B cell (primary cell): ENCODE results near the gene GLIPR2. TPM values are rescaled to one million over a fixed set of nuclear protein-coding genes. Genes with fewer than 3 reads are reported as not detected.

Source experiments
- ATAC-seq: fragments of 200-7000 bp; cut with Tn5 transposase; one replicate; pipeline ENCODE4 v1.10.0; 2021; ENCODE audit warnings: low read depth, mild to moderate bottlenecking, moderate number of reproducible peaks, moderate library complexity
- CTCF ChIA-PET: fragments of 350-600 bp; sonication (Branson Sonifier 250); formaldehyde crosslinking; loops from one replicate; lab custom pipeline; 2021; ENCODE audit warnings: antibody characterized with exemption, inconsistent platforms; lab: Charles Lee
- POLR2A ChIA-PET: fragments of 350-600 bp; sonication (Branson Sonifier 250); formaldehyde crosslinking; loops from one replicate; lab custom pipeline; 2021; ENCODE audit warnings: antibody characterized with exemption; lab: Charles Lee
- DNase-seq: peaks from one replicate; pipeline ENCODE4 v3.0.0; 2013
- H2AFZ ChIP-seq: 2 replicates; pipeline ENCODE4 v1.6.1; 2012; ENCODE audit warnings: mild to moderate bottlenecking, low read depth, low read length; ENCODE audit not compliant: insufficient read depth, poor library complexity, severe bottlenecking
- H3K27ac ChIP-seq, 2 donors: 1 replicate in 1 of 2; 2 replicates in 1 of 2; pipeline ENCODE4 v1.5.1; 2012 to 2013; ENCODE audit warnings: low read length in 2 of 2, mild to moderate bottlenecking in 2 of 2, moderate library complexity in 1 of 2
- H3K27me3 ChIP-seq, 4 experiments: fragments of 200-600 bp in 1 of 4; sonication (generic) in 1 of 4; replicated peaks in 1 of 4; 1 replicate in 2 of 4; 2 replicates in 2 of 4; pipeline versions ENCODE4 v1.6.1 to v1.7.0; 2013 to 2016; ENCODE audit warnings: low read length in 3 of 4, mild to moderate bottlenecking in 2 of 4, mixed read lengths in 1 of 4, moderate library complexity in 1 of 4; ENCODE audit not compliant: insufficient read depth in 4 of 4, control insufficient read depth in 3 of 4; ENCODE audit errors: control extremely low read depth in 1 of 4
- H3K36me3 ChIP-seq, 2 experiments: replicated peaks in 1 of 2; 1 replicate in 1 of 2; 2 replicates in 1 of 2; pipeline versions ENCODE4 v1.6.1 to v1.7.1; 2013; ENCODE audit warnings: low read length in 1 of 2; ENCODE audit not compliant: insufficient read depth in 2 of 2, control insufficient read depth in 1 of 2; ENCODE audit errors: control extremely low read depth in 1 of 2, extremely low read depth in 1 of 2
- H3K4me1 ChIP-seq, 2 donors: fragments of 200-600 bp in 1 of 2; sonication (generic) in 1 of 2; 1 replicate in 1 of 2; 2 replicates in 1 of 2; pipeline versions ENCODE4 v1.5.1 to v1.6.1; 2013 to 2017; ENCODE audit warnings: low read length in 2 of 2; ENCODE audit not compliant: control insufficient read depth in 2 of 2, insufficient read depth in 2 of 2
- H3K4me2 ChIP-seq: replicated peaks from 2 replicates; pipeline ENCODE3; 2012; ENCODE audit warnings: mild to moderate bottlenecking, low read depth, low read length; ENCODE audit not compliant: poor library complexity, severe bottlenecking
- H3K4me3 ChIP-seq, 5 experiments: fragments of 200-600 bp in 1 of 5; sonication (generic) in 1 of 5; 1 replicate in 3 of 5; 2 replicates in 2 of 5; pipeline versions ENCODE4 v1.5.1 to v1.7.0; 2011 to 2016; ENCODE audit warnings: low read length in 4 of 5, mild to moderate bottlenecking in 4 of 5, low read depth in 2 of 5, control low read depth in 1 of 5, moderate library complexity in 1 of 5; ENCODE audit not compliant: insufficient read depth in 1 of 5; ENCODE audit errors: control extremely low read depth in 1 of 5, extremely low read depth in 1 of 5
- H3K79me2 ChIP-seq: fragments of 200-600 bp; sonication (generic); one replicate; pipeline ENCODE4 v1.6.0; 2016; ENCODE audit warnings: low read length; ENCODE audit not compliant: control insufficient read depth, insufficient read depth
- H3K9ac ChIP-seq: fragments of 200-600 bp; sonication (generic); 2 replicates; pipeline ENCODE4 v1.6.1; 2017; ENCODE audit warnings: mild to moderate bottlenecking, low read length, moderate library complexity
- H3K9me3 ChIP-seq, 3 donors: one replicate each; pipeline versions ENCODE4 v1.6.1 to v1.7.1; 2013; ENCODE audit warnings: low read length in 2 of 3; ENCODE audit not compliant: control insufficient read depth in 2 of 3, insufficient read depth in 1 of 3; ENCODE audit errors: control extremely low read depth in 1 of 3
- H4K20me1 ChIP-seq: 2 replicates; pipeline ENCODE4 v1.6.0; 2012; ENCODE audit warnings: mild to moderate bottlenecking, low read length; ENCODE audit not compliant: insufficient read depth, control insufficient read depth, poor library complexity, severe bottlenecking
- H3K27ac Mint-ChIP-seq: one replicate; pipeline ENCODE4 v1.8.0; 2021; ENCODE audit warnings: mixed read lengths
- H3K27me3 Mint-ChIP-seq: one replicate; pipeline ENCODE4 v1.8.0; 2021; ENCODE audit warnings: mixed read lengths
- H3K4me1 Mint-ChIP-seq: one replicate; pipeline ENCODE4 v1.8.0; 2021; ENCODE audit warnings: mixed read lengths
- H3K4me3 Mint-ChIP-seq: one replicate; pipeline ENCODE4 v1.8.0; 2021; ENCODE audit warnings: mixed read lengths
- H3K9me3 Mint-ChIP-seq: one replicate; pipeline ENCODE4 v1.8.0; 2022; ENCODE audit warnings: mixed read lengths; ENCODE audit not compliant: insufficient read depth
- EZH2 ChIP-seq: IDR thresholded peaks from 2 replicates; pipeline ENCODE4 v1.6.1; 2012; ENCODE audit warnings: borderline replicate concordance, low read depth, mild to moderate bottlenecking, moderate library complexity, low read length; ENCODE audit not compliant: insufficient read depth, poor library complexity, severe bottlenecking
- WGBS: methylation state at CpG from one replicate; pipeline ENCODE4 v1.1.5; 2013; ENCODE audit warnings: missing lambda C conversion rate; ENCODE audit not compliant: insufficient coverage; 5-methylcytosine and 5-hydroxymethylcytosine counted together
- intact Hi-C: fragments of 100-400 bp; cut with micrococcal nuclease; formaldehyde crosslinking; loops from one replicate; pipeline ENCODE4 v1.10.0; 2022
- polyA plus RNA-seq: library from polyadenylated mRNA; depleted of rRNA; stranded (reverse); fragments of >200 nt; gene quantifications from 2 replicates; pipeline ENCODE4 v1.2.3, GENCODE V29; 2012
- total RNA-seq, 2 donors: library from RNA; stranded (reverse); fragments of 120-200 nt in 1 of 2; gene quantifications; 1 replicate in 1 of 2; 2 replicates in 1 of 2; pipeline versions ENCODE4 v1.2.3 to v1.2.4, GENCODE V29; 2013 to 2022
- TF ChIP-seq, protein P1 (sequence below): fragments of 200-600 bp; IDR thresholded peaks from one replicate; pipeline ENCODE4 v1.8.0; 2022; ENCODE audit warnings: antibody characterized with exemption, mild to moderate bottlenecking

GLIPR2 gene
- total and polyA plus RNA-seq, 2 donors (not counting 1 experiment from before 2014, with no cell fraction given) = 13.7 to 14.6 TPM

- Histone ChIP-seq H3K27ac (no peak overlapping the region), H3K36me3 (peaks cover 0 to 3% of the 10 kb centered on the region in 2 experiments), H2AFZ (no peak overlapping the region), H3K9me3 (no peaks in the 10 kb centered on the region), H4K20me1 (no peaks in the 10 kb centered on the region), H3K4me1 (no peaks in the 10 kb centered on the region), H3K9ac (no peak overlapping the region), H3K27me3 (no peaks in the 10 kb centered on the region), H3K79me2 (no peaks in the 10 kb centered on the region), H3K4me2 (no peak overlapping the region), H3K4me3 (no peak overlapping the region)
- no peak for TF ChIP-seq EZH2
- TF ChIP-seq, protein P1, sequence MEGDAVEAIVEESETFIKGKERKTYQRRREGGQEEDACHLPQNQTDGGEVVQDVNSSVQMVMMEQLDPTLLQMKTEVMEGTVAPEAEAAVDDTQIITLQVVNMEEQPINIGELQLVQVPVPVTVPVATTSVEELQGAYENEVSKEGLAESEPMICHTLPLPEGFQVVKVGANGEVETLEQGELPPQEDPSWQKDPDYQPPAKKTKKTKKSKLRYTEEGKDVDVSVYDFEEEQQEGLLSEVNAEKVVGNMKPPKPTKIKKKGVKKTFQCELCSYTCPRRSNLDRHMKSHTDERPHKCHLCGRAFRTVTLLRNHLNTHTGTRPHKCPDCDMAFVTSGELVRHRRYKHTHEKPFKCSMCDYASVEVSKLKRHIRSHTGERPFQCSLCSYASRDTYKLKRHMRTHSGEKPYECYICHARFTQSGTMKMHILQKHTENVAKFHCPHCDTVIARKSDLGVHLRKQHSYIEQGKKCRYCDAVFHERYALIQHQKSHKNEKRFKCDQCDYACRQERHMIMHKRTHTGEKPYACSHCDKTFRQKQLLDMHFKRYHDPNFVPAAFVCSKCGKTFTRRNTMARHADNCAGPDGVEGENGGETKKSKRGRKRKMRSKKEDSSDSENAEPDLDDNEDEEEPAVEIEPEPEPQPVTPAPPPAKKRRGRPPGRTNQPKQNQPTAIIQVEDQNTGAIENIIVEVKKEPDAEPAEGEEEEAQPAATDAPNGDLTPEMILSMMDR = no peak
- H3K4me1 Mint-ChIP-seq = no peaks in the 10 kb centered on the region
- no peak overlapping the region for H3K4me3 Mint-ChIP-seq
- H3K27ac Mint-ChIP-seq = no peak overlapping the region
- ATAC-seq (no peak), DNase-seq (no peak)
- no peaks in the 10 kb centered on the region for H3K27me3 Mint-ChIP-seq
- WGBS = no CpG with 5 or more reads among the region's 2 CpGs
- H3K9me3 Mint-ChIP-seq = no peaks in the 10 kb centered on the region
- CTCF ChIA-PET = interaction anchor here (4.7 to 8.3 kb wide), 2 partner anchors 11 to 52 kb away, joined by 33 to 46 read pairs; no protein-coding TSS in a partner anchor
- intact Hi-C loops = no loop called here
- POLR2A ChIA-PET = no interaction called here
These were observed 22.5 kb upstream of the GLIPR2 start for GRCh38 chr9:36113999-36114398.

GRCh38 chr9:36116593-36116992 is 19.9 kb upstream of the GLIPR2 start:
- no peak overlapping the region for H3K9ac ChIP-seq
- no peak overlapping the region for H3K27ac ChIP-seq
- TF ChIP-seq, protein P1 = no peak
- no peak for TF ChIP-seq EZH2
- no peaks in the 10 kb centered on the region for H3K9me3 Mint-ChIP-seq
- ChIA-PET POLR2A (no interaction called here), CTCF (interaction anchor here (0.7 to 8.3 kb wide), 4 partner anchors 13 to 49 kb away, joined by 3 to 46 read pairs (median 18); no protein-coding TSS in a partner anchor)
- no peak overlapping the region for H3K4me3 Mint-ChIP-seq
- H4K20me1 ChIP-seq = no peaks in the 10 kb centered on the region
- H3K79me2 ChIP-seq = no peaks in the 10 kb centered on the region
- no peak overlapping the region for H3K4me2 ChIP-seq
- WGBS = 97% methylated on average over 2 of the region's 3 CpGs
- no peaks in the 10 kb centered on the region for H3K27me3 Mint-ChIP-seq
- no peaks in the 10 kb centered on the region for H3K9me3 ChIP-seq
- intact Hi-C loops = no loop called here
- H3K27me3 ChIP-seq = no peaks in the 10 kb centered on the region
- H3K4me1 ChIP-seq = no peaks in the 10 kb centered on the region
- DNase-seq (no peak), ATAC-seq (no peak)
- H3K27ac Mint-ChIP-seq = no peak overlapping the region
- H3K4me1 Mint-ChIP-seq = no peaks in the 10 kb centered on the region
- peaks cover 0 to 2% of the 10 kb centered on the region in 2 experiments for H3K36me3 ChIP-seq
- H2AFZ ChIP-seq = no peak overlapping the region
- no peak overlapping the region for H3K4me3 ChIP-seq
